ENCODE results near the gene ANKRD24.

- TF ChIP-seq CTCF (conservative IDR thresholded peaks at IDR 0.05 in 1 of 2, IDR thresholded peaks at IDR 0.05 in 1 of 2; ENCODE audit: extremely low read depth in 1 of 2, insufficient read depth in 1 of 2, low read depth in 1 of 2, low read length in 2 of 2) = no peak
- no peak for TF ChIP-seq EZH2 (IDR thresholded peaks at IDR 0.05; ENCODE audit: borderline replicate concordance, low read length)
Measured at GRCh38 chr19:4206818-4207484, 24.5 kb downstream of the ANKRD24 start.
